ENCODE results near the gene GRID2. TPM values are rescaled to one million over a fixed set of nuclear protein-coding genes. Genes with fewer than 3 reads are reported as not detected.

Gene GRID2
- total and polyA plus RNA-seq, 11 donors, result 0.29 to 0.38 (median 0.33) TPM; not detected in 8

GRCh38 chr4:93337196-93337595 is 1033.4 kb downstream of the GRID2 start:
- Histone ChIP-seq H3K27ac (no peak overlapping the region), H3K4me1 (no peaks in the 10 kb centered on the region), H3K9me3 (peaks cover 0 to 3% (median 0%) of the 10 kb centered on the region in 12 donors), H3K4me3 (no peak overlapping the region), H3K36me3 (no peaks in the 10 kb centered on the region), H3K27me3 (no peaks in the 10 kb centered on the region)
- intact Hi-C loops (cut with DNase I), result no loop called here
- no peak for ATAC-seq
- 78 to 93% (median 88%) methylated on average over 3 of the region's 3 CpGs for WGBS, 4 donors
- no peak for DNase-seq
- TF ChIP-seq CTCF (IDR thresholded peaks at IDR 0.05) (no peak), POLR2A (IDR thresholded peaks at IDR 0.05) (no peak)

- H3K36me3 ChIP-seq, result no peaks in the 10 kb centered on the region
- ATAC-seq, result no peak
- intact Hi-C loops (cut with DNase I), result no loop called here
- 74 to 87% (median 80%) methylated on average over 2 of the region's 2 CpGs for WGBS, 4 donors
- no peak overlapping the region for H3K27ac ChIP-seq
- TF ChIP-seq CTCF (IDR thresholded peaks at IDR 0.05) (no peak), POLR2A (IDR thresholded peaks at IDR 0.05) (no peak)
- H3K27me3 ChIP-seq, result no peaks in the 10 kb centered on the region
- no peaks in the 10 kb centered on the region for H3K9me3 ChIP-seq
- DNase-seq, result no peak
- H3K4me1 ChIP-seq, result no peaks in the 10 kb centered on the region
- H3K4me3 ChIP-seq, result no peak overlapping the region
Observed at GRCh38 chr4:93342738-93343137, 1039.0 kb downstream of the GRID2 start.

GRCh38 chr4:93346840-93347239 is 1043.1 kb downstream of the GRID2 start:
- Histone ChIP-seq H3K27ac (no peak overlapping the region), H3K36me3 (no peaks in the 10 kb centered on the region), H3K4me3 (no peak overlapping the region), H3K4me1 (no peaks in the 10 kb centered on the region), H3K9me3 (peaks cover 0 to 3% (median 0%) of the 10 kb centered on the region in 12 donors), H3K27me3 (no peaks in the 10 kb centered on the region)
- intact Hi-C loops (cut with DNase I), result no loop called here
- DNase-seq (no peak), ATAC-seq (no peak)
- WGBS, 4 donors, result 75 to 93% (median 81%) methylated on average over 4 of the region's 4 CpGs
- no peak for TF ChIP-seq POLR2A (IDR thresholded peaks at IDR 0.05)

GRCh38 chr4:93348896-93349295 is 1045.1 kb downstream of the GRID2 start:
- WGBS, 4 donors, result 88 to 93% (median 90%) methylated on average over 3 of the region's 3 CpGs
- Histone ChIP-seq H3K27me3 (no peaks in the 10 kb centered on the region), H3K36me3 (no peaks in the 10 kb centered on the region), H3K4me1 (no peaks in the 10 kb centered on the region), H3K9me3 (peaks cover 0 to 3% (median 0%) of the 10 kb centered on the region in 12 donors), H3K4me3 (no peak overlapping the region), H3K27ac (no peak overlapping the region)
- intact Hi-C loops (cut with DNase I), result no loop called here
- no peak for DNase-seq
- TF ChIP-seq POLR2A (IDR thresholded peaks at IDR 0.05) (no peak), CTCF (IDR thresholded peaks at IDR 0.05) (no peak)
- no peak for ATAC-seq

GRCh38 chr4:93351846-93352245 is 1048.1 kb downstream of the GRID2 start:
- ATAC-seq, result no peak
- Histone ChIP-seq H3K27ac (no peak overlapping the region), H3K27me3 (no peaks in the 10 kb centered on the region), H3K4me3 (no peak overlapping the region), H3K36me3 (no peaks in the 10 kb centered on the region), H3K4me1 (no peaks in the 10 kb centered on the region), H3K9me3 (peaks cover 0 to 3% (median 0%) of the 10 kb centered on the region in 12 donors)
- no peak for DNase-seq
- intact Hi-C loops (cut with DNase I), result no loop called here
- TF ChIP-seq POLR2A (IDR thresholded peaks at IDR 0.05), result no peak
- no peak for TF ChIP-seq CTCF (IDR thresholded peaks at IDR 0.05)
- WGBS, 4 donors, result 12 to 30% (median 23%) methylated on average over 1 of the region's 1 CpG
